ENCODE results near the gene ITIH4.

Gene ITIH4

DNA sequence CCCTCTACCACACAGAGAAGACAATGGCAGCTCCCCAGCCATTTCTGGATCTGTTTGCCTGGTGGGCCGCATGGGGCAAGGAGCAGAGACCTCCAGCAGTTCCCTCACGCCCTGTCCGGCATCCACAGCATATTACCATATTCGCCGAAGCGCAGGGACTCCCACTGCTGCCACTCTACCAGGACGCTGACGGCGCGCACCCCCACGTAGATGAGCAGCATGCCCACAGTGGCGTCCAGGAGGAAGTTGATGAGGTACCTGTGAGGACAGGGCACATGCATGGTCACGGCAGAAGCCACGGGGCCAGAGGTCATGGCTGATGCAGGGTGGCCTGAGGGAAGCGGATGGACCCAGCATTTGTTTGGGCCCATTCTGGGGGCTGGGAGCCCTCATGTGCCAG, 19.2 kb upstream of the ITIH4 start:
- DNase-seq (ENCODE audit: low read depth in 2 of 3, low spot score in 2 of 3): no peak

DNA sequence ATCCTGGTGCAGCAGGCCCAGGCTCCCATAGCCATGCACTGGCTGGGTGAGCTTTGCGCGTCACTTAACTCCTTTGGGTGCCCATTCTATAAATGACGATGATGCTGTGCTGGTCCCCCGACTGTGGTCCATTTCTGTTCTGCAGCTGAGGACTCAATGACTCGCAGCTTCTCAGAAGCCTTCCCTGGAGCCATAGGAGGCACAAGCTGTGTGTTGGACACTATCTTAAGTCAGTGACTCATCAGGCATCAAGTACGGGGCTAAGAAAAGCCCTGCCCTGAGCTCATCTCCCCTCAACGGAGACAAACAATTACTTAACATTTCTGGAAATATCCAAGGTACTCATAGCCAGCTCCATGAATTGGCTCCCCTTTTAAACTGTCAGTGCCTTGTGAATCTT, 18.1 kb upstream of the ITIH4 start:
- no peak for DNase-seq (ENCODE audit: low read depth in 2 of 3, low spot score in 2 of 3)

DNA sequence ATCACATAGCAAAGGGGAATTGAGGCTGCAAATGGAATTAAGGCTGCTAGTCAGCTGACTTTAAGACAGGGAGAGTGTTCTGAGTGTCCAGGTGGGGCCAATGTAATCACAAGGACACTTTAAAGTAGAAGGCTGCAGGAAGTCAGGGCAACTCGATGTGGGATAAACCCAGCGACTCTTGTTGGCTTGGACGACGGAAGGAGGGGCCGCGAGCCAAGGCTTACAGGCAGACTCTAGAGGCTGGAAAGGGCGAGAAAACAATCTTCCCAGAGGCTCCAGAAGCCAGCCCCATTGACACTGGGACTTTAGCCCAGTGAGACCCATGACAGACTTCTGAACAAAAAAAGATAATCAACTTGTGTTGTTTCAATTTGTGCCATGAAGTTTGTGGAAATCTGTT, 17.3 kb upstream of the ITIH4 start:
- DNase-seq (ENCODE audit: low read depth in 2 of 3, low spot score in 2 of 3): no peak

DNA sequence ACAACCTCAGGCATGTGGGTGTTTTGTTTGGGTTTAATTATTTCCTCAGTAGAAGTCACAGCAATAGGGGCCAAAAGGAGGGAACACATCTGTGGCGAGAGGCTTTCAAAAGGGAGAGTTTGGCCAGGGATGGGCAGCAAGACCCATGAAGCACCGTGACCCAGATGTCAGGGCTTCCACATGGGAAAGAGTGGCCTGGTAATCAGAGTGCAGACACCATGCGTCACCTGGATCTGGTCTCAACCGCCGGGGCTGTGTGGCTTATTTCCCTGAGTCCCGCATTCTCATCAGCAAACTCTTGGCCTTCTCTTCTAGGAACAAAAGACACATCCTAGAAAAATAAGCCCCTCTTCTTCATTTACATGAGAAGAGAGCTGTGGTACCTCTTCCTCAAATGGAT, 16.8 kb upstream of the ITIH4 start:
- no peak for DNase-seq (ENCODE audit: low read depth in 2 of 3, low spot score in 2 of 3)

DNA sequence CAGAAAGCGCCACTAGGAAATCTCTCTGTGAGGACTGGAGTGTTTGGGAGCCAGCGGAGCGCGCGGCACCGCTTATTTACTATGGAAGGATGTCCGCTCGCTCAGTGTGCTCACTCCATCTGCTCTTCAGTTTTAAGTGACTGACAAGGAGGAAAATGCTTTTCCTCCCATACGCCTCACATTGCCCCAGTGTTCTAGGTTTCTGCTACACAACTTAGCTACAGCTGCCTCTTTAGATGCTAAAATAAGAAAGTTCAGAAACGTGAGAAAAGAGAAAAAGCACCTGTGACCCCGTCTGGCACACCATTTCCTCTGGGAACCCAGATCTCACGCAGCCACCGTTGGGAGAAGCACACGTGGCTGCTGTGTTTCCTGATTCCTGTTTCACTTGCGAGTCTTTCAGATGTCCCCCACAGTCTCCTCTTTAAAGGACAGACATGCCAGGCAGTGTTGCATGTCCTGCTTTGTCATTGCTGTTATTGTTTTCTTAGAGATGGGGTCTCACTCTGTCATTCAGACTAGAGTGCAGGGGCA, 16.0 kb upstream of the ITIH4 start:
- no peak for DNase-seq (ENCODE audit: low read depth in 2 of 3, low spot score in 2 of 3)

DNA sequence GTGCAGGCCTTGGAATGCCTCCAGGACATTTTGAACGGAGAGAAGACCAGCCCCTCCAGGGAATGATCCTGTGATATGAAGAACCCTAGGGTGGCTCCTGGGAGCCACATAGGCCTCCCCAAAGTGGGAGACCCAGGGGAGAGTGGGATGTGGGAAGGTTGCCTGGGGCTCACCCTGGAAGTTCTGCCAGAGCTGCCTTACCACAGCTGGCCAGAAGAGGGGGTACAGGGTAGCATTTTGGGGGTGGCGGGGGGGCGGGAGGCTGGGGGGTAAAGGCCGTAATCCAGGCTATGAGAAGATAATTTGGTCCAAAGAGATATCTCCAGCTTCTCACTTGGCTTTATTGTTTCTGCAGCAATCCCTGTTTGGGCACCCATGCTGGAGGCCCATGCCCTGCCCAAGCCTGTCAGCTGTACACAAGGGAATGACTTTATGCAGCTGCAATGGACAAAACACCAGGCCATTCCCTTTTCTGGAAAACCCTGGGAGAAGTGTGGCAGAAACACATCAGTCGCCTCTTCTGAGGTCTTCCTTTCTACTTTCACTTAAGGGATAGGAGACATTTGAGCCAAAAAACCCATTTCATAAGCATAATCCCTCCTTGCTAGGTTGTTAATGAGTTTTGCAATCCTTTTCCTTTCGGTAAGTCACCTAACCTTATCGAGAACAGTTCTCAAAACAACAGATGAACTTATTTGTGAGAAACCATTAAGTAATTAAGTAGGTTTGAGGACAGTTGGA, 15.4 kb upstream of the ITIH4 start:
- no peak for DNase-seq (ENCODE audit: low read depth in 2 of 3, low spot score in 2 of 3)

DNA sequence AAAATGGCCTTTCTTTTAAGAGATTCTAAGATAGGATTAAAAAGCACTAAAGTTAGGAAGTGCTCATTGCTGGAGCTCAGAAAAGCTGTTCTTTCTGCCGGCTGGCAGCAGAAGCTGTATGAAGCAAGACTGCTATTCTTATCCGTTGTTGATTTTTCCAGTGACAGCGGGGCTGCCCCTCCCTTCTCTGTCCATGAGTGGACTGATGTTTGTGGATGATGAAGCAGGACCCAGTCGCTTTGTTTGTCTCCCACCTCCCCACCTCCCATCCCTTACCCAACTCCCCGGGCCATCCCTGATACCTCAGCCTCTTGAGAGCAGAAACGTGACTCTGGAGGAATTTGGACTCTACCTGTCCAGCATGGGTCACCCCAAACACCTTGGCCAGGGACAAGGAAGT, 14.7 kb upstream of the ITIH4 start:
- no peak for DNase-seq (ENCODE audit: low read depth in 2 of 3, low spot score in 2 of 3)

DNA sequence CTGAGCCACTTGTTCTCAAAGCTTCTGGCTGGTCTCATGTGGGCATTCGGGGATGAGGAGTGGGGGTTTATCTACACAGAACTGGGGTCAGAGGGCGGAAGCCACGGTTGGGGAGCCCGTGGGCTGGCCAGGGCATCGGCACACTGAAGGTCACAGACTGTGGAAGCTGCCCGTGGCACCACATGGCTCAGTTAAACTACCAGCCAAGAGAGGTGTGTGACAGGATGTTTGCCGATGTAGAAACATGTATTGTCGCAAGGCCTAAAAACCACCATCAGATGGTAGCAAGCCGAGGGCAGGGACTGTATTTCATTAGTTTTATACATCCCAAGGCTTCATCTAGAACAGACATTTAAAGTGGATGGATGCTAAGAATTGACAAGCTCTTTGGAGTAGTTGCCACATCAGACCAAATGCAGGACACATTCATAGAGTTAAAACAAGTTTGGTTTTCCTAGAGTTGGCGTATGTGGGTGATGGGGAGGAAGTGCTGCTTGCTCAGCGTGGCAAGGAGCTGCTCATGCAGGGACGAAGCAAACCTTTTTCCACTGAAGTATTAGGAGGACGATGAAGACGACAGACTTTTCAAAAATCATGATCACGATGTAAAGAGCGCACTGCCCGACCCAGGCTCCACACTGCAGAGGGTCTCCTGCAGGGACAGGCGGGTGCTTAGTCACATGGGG, 14.0 kb upstream of the ITIH4 start:
- DNase-seq (ENCODE audit: low read depth in 2 of 3, low spot score in 2 of 3): no peak

DNA sequence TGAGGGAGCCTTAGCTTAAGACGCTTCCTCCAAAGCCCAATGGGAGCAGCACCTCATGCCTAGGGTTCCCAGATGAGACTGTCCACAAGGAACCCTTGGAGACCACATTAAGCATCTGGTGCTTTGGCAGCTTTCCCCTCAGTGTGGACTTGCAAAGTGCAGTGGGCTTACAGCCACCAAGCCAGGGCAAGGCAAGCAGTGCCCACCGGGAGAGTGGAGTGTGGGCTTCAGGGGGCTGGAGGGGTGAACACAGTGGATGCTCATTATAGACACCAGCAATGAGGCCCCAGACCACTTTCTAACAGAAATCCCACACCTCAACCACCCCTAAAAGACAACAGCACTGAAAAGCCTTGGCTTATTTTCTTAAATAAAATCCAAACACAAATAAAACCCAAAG, 13.4 kb upstream of the ITIH4 start:
- no peak for DNase-seq (ENCODE audit: low read depth in 2 of 3, low spot score in 2 of 3)

DNA sequence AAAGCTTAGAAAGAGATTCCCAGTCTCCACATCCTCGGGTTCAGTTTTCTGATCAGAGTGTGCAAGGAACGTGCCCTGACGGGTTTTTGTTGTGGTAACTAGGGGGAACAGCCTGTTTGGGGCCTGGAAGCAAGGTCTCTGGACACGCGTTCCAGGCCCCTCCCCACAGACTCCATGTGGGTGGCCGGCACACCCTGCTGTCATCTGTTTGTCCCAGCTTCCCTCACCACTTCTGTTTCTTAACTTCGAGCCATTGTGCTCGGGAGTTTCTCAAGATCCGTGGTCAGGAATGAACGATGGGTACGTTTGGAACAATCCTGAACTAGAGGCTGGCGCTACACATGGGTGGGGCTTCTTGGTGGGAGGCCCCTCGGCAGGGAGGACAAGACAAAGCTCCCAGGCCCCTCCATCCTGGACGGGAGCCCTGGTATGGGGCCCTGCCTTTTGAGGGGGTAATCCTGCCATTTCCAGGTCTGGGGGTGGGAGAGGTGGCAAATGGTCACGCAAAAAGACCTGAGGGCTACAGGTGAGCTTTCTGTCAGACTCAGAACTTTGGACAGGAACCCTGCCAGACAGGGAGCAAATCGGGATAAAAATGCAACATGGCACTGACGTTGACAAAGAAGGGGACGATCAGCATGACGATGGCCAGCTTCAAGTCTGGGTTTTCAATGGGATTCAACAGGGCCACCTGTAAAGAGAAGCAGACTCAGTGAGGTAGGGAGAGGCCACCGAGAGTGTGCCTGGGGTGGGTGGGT, 12.8 kb upstream of the ITIH4 start:
- DNase-seq (ENCODE audit: low read depth in 2 of 3, low spot score in 2 of 3): no peak

DNA sequence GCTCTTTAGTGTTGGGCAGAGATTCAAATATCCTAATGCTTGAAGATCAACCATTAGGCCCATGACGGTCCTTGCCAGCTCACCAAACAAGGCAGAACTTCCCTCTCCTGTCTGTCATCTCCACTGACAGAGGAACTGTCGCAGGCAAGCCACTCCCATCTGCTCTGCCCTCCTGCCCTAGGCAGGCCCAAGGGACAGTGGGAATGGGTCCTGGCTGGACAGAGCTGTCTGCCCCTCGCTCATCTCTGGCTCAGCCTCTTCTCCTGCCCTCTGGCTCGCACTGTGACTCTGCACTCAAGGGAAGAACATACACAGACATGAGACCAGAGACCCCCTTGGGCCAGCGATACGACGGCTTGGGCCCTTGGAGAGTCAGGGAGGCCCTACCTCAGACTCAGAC, 12.0 kb upstream of the ITIH4 start:
- no peak for DNase-seq (ENCODE audit: low read depth in 2 of 3, low spot score in 2 of 3)

DNA sequence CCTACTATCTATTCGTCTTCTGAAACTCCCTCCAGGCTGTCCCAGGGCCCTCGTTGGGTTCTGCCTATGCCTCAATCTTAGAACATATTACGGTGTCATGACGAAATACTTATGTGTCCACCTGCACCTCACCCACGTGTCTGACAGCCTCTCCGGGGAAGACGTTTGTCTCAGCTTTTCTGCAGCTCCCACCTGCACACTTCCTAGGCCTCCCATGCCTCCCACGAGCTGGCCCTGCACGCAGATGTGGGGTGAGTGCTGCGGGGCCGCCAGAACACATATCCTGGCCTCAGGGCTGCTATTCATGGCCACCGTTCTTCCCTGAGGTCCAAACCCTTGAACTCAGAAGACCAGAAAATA, 11.5 kb upstream of the ITIH4 start:
- DNase-seq (ENCODE audit: low read depth in 2 of 3, low spot score in 2 of 3): no peak

DNA sequence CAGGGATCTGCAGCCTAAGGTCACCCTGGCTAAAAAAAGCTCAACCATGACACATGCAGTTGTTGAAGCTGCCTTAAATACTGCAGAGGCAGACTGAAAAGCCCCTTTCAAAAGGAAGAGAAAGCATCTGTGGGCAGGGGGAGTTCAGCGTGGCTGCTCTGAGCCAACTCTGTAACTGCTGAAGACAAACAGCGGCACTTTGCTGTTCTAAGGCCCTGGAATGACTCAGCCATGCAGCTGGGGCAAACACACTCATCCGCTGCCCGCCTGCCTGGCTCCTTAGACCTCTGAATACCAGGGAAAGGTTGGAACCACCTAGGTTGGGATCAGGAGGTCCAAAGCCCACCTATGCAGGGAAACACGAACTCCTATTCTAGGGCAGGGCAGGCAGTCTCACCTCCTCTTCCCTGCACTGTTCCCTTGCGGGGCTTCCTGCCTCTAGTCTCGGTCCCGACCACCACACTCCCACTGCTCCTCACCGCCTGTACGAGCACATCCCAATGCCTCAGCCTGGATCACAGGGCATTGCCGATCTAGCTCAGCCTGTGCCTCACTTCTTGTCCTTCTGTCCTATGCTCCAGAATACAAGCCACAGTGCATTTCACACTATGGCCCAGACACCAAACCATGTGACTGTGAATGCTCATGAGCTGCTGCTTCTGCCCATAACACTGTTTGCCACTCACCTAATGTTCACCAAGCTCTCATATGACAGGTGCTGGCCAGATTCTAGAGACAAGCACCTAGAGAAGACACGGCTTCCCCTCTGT, 10.9 kb upstream of the ITIH4 start:
- no peak for DNase-seq (ENCODE audit: low read depth in 2 of 3, low spot score in 2 of 3)

DNA sequence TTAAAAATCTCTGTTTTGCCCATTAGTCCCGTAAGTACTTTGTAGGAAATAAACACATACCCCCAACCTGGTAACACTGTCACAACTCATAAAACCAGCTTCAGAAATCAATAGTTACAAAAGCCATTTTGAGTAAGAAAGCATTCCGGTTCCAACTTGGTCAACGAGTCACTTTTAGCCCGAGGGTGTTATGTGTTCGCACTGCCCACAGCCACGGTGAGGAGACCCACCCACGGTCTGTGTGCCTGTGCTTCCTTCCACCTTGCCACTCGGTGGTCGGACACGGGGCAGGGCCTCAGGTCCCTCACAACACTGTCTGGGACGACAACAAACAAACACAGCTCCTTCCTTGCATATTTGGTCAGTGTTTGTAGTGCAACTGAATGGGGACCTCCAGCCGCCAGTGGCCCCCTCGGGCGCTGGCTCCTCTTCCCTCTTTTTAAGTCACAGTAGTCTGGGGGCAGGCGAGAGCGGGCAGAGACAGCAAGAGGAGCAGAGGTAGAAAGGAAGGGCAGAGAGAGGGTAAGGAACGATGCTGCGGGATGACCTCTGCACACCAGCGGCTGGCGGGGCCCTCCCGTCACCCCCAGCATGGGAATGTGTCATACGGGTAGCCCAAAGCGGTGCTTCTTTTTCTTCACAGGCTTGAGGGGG, 9.5 kb upstream of the ITIH4 start:
- DNase-seq (ENCODE audit: low read depth in 2 of 3, low spot score in 2 of 3): no peak

DNA sequence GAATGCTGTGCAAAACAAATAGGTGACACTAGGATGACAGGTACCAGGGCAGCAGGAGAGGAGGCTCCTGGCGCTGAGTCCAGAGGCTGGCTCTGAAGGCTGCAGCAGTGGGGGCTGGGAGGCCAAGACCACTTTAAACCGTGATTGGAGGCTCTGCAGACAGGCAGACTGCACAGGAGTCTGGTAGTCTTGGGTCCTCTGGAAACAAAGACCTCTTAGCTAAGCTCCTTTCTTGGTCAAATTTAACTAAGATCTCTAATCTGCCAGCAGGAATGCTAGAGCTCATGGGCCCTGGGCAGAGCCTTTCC, 8.8 kb upstream of the ITIH4 start:
- DNase-seq (ENCODE audit: low read depth in 2 of 3, low spot score in 2 of 3): no peak

DNA sequence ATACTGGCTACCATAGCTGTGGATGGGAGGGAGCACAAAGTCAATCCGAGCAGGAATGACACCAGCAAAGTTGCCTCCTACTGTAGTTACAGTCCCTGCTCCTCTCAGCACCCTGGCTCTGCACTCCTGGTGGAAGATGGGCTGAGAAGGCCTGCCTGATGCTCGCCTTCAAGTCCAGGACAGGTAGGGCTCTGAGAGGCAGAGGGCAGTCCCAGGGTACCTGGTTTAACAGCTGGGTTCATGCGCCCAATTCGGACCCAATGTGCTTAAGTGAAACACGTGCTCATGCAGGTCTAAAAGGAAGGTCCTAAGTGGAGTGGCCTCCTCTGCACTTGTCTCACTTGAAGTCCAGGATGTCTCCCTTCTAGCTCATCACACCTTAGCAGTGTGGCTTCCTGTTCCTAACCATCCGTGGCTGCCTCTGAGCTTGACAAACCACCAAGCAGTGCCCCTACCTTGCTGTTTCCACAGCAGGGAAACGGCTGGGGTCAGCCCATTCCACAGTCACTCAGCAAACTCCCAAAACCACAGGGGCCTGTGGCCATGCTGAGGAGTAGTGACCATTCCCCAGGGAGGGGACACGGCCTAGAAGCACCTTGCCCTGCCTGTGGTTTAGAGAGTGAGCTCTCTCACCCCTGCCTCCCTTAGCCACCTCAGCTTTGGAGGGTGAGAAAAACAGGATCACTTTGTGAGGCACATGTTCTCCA, 8.2 kb upstream of the ITIH4 start:
- no peak for DNase-seq (ENCODE audit: low read depth in 2 of 3, low spot score in 2 of 3)

DNA sequence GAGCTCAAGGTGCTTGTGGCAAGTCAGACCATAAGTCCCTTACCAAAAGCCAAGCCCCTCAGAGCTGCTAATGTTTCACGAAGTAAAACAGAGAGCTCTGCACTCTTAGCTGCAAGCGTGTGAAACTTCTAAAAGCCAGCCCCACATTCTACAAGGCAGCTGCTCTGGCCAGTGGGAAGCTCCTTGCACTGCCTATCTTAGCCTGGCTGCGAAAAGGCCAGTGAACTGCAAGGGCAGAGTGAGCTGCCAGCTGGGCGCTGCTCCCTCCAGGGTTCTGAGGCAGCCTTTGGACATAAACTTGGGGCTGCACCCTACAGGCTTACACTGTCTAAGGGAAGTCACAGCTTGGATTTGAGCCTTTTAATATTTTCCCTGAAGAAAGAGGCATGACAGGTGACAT, 6.5 kb upstream of the ITIH4 start:
- no peak for DNase-seq (ENCODE audit: low read depth in 2 of 3, low spot score in 2 of 3)

DNA sequence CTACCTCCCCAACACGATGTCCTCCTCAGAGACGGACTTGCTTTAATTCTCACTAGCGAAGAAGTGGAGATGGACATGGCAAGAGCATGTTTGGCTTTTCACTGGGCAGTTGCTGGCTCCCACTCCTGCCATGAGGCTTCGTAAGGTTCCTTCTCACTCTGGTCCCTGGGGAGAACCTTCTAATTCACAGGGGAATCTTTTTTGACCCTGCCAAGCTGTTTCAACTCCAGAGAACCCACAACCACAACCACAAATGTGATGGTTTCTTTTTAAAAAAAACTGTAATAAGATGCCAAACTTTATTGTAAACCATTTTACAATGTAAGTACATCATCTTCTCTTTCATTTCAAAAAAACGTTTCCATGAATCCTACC, 6.0 kb upstream of the ITIH4 start:
- no peak for DNase-seq (ENCODE audit: low read depth in 2 of 3, low spot score in 2 of 3)

DNA sequence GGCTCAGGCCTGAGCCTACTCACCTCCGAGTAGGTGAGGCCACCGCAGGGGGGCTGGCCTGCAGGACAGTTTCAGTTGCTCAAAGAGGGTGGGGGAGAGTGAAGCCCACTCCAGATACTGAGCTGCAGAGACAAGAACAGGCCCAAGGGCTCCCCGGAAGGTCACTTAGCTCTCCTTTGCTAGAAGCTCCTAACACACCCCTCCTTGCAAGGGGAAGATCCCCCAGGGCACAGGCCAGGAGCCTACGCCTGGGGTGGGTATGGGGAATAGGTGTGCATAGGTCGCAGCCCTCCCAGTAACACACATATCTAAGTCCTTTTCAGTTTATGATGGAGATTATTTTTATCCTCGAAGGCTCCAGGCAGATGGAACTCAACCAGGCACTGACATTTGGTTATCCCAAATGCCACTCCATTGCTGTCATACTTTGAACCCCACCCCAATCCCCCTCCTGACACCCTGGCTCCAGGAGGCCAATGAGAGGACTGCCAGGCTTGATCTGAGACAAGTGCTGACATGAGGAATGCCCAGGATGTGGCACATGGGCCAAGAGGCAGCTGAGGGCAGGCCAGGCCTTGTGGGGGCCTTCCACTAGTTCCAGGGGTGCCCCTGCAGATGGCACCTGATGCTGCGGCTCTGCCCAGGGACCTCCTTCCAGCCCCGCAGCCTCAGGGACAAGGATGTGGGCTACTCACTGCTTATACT, 5.4 kb upstream of the ITIH4 start:
- no peak for DNase-seq (ENCODE audit: low read depth in 2 of 3, low spot score in 2 of 3)
